Osteoblast (primary cell): ENCODE data around the gene YBX2. TPM values are rescaled to one million over a fixed set of nuclear protein-coding genes. Genes with fewer than 3 reads are reported as not detected.
A peak's percentile ranks its signal among the peaks of the same experiment; 100 is the strongest.
"Not testable (repeated sequence)": the region's sequence is repeated elsewhere in the genome, so short reads cannot be mapped to it uniquely, and the experiment has no call there.

ENCODE experiments used
- DNase-seq: peaks from one replicate; pipeline ENCODE4 v3.0.0; 2011; ENCODE audit warnings: low spot score, mixed read lengths; ENCODE audit not compliant: insufficient read length; ENCODE audit errors: missing footprints
- H2AFZ ChIP-seq: 2 replicates; pipeline ENCODE4 v1.6.0; 2011; ENCODE audit warnings: mild to moderate bottlenecking, low read length
- H3K27ac ChIP-seq: 2 replicates; pipeline ENCODE4 v1.5.1; 2011; ENCODE audit warnings: mild to moderate bottlenecking, low read depth, low read length, moderate library complexity
- H3K27me3 ChIP-seq: 2 replicates; pipeline ENCODE4 v1.6.0; 2012; ENCODE audit warnings: mild to moderate bottlenecking, control low read depth, inconsistent platforms, low read length, moderate library complexity; ENCODE audit not compliant: insufficient read depth
- H3K36me3 ChIP-seq: 2 replicates; pipeline ENCODE4 v1.5.1; 2011; ENCODE audit warnings: mild to moderate bottlenecking, low read length, control low read depth, moderate library complexity; ENCODE audit not compliant: insufficient read depth
- H3K4me1 ChIP-seq: 2 replicates; pipeline ENCODE4 v1.5.1; 2011; ENCODE audit warnings: mild to moderate bottlenecking, low read length, control low read depth, moderate library complexity; ENCODE audit not compliant: insufficient read depth
- H3K4me2 ChIP-seq: 2 replicates; pipeline ENCODE4 v1.6.0; 2011; ENCODE audit warnings: mild to moderate bottlenecking, low read length; ENCODE audit not compliant: insufficient read depth
- H3K4me3 ChIP-seq: fragments of 200-600 bp; sonication (generic); 3 replicates; pipeline ENCODE4 v1.5.1; 2012; ENCODE audit warnings: mild to moderate bottlenecking, low read length, inconsistent platforms; ENCODE audit not compliant: insufficient read depth
- H3K79me2 ChIP-seq: 2 replicates; pipeline ENCODE4 v1.6.0; 2012; ENCODE audit warnings: mild to moderate bottlenecking, low read length, control low read depth, inconsistent platforms; ENCODE audit not compliant: insufficient read depth
- H3K9me3 ChIP-seq: 2 replicates; pipeline ENCODE4 v1.5.1; 2011; ENCODE audit warnings: low read depth, low read length, control low read depth
- H4K20me1 ChIP-seq: 2 replicates; pipeline ENCODE4 v1.6.0; 2012; ENCODE audit warnings: mild to moderate bottlenecking, low read length, control low read depth; ENCODE audit not compliant: insufficient read depth
- CTCF ChIP-seq: IDR thresholded peaks from 2 replicates; pipeline ENCODE4 v1.5.1; 2011; ENCODE audit warnings: mild to moderate bottlenecking, low read depth, low read length, moderate library complexity; ENCODE audit errors: extremely low read depth
- total RNA-seq: library from RNA; depleted of rRNA; stranded (reverse); fragments of >200 nt; gene quantifications from 2 replicates; pipeline ENCODE4 v1.2.3, GENCODE V29; 2012

Gene YBX2
- total RNA-seq, result under 0.01 TPM in 1 of 2 replicates, not detected in the other

GRCh38 chr17:7294614-7295153, at the start of gene YBX2:
YBX2 (minus strand) TSS chr17:7294639; CDS start chr17:7294500, 139 bp downstream.
- Histone ChIP-seq H3K36me3 (no peaks in the 10 kb centered on the region), H3K4me1 (peaks cover 3% of the 10 kb centered on the region), H2AFZ (no peak within 1 kb of the TSS), H3K27ac (no peak within 1 kb of the TSS), H4K20me1 (peaks cover 3% of the 10 kb centered on the region), H3K4me3 (peak within 1 kb of the TSS; percentile 30), H3K4me2 (peak within 1 kb of the TSS; percentile 64), H3K79me2 (no peaks in the 10 kb centered on the region), H3K9me3 (no peaks in the 10 kb centered on the region), H3K27me3 (peaks cover 46% of the 10 kb centered on the region)
- TF ChIP-seq CTCF, result no peak
- DNase-seq, result peak; percentile 95

- H3K4me3 ChIP-seq, result no peak overlapping the region
- DNase-seq, result peak; percentile 14
- peaks cover 37% of the 10 kb centered on the region for H3K27me3 ChIP-seq
- H3K79me2 ChIP-seq, result no peaks in the 10 kb centered on the region
- peaks cover 11% of the 10 kb centered on the region for H4K20me1 ChIP-seq
- no peak for TF ChIP-seq CTCF
- no peak overlapping the region for H3K27ac ChIP-seq
- H2AFZ ChIP-seq, result no peak overlapping the region
- no peaks in the 10 kb centered on the region for H3K36me3 ChIP-seq
- no peak overlapping the region for H3K4me2 ChIP-seq
- no peaks in the 10 kb centered on the region for H3K9me3 ChIP-seq
- peaks cover 4% of the 10 kb centered on the region for H3K4me1 ChIP-seq
These were observed 48.8 kb upstream of the YBX2 start for GRCh38 chr17:7343250-7343649.

- Histone ChIP-seq H3K9me3 (no peaks in the 10 kb centered on the region), H3K27me3 (peaks cover 42% of the 10 kb centered on the region), H3K27ac (no peak overlapping the region), H3K79me2 (no peaks in the 10 kb centered on the region), H3K4me1 (no peaks in the 10 kb centered on the region), H3K4me3 (no peak overlapping the region), H4K20me1 (peaks cover 4% of the 10 kb centered on the region), H3K36me3 (no peaks in the 10 kb centered on the region), H3K4me2 (no peak overlapping the region), H2AFZ (no peak overlapping the region)
- DNase-seq, result no peak
- no peak for TF ChIP-seq CTCF
These were observed 47.4 kb upstream of the YBX2 start for GRCh38 chr17:7341842-7342241.

- Histone ChIP-seq H3K4me3 (no peak overlapping the region), H3K4me2 (no peak overlapping the region), H2AFZ (no peak overlapping the region), H3K27ac (no peak overlapping the region), H3K79me2 (no peaks in the 10 kb centered on the region), H3K9me3 (no peaks in the 10 kb centered on the region), H3K36me3 (no peaks in the 10 kb centered on the region), H3K27me3 (peaks cover 50% of the 10 kb centered on the region), H3K4me1 (no peaks in the 10 kb centered on the region), H4K20me1 (no peaks in the 10 kb centered on the region)
- TF ChIP-seq CTCF, result no peak
- peak; percentile 74 for DNase-seq
These were observed 45.7 kb upstream of the YBX2 start for GRCh38 chr17:7340179-7340578.

- not testable (repeated sequence) for DNase-seq, H3K36me3 ChIP-seq, H3K4me3 ChIP-seq, H3K27ac ChIP-seq, H4K20me1 ChIP-seq, H2AFZ ChIP-seq, H3K4me2 ChIP-seq, H3K4me1 ChIP-seq, H3K9me3 ChIP-seq, H3K79me2 ChIP-seq
- H3K27me3 ChIP-seq, result peaks cover 43% of the 10 kb centered on the region
These were observed 43.2 kb upstream of the YBX2 start for GRCh38 chr17:7337600-7337999.
